AG04450 (cell line): ENCODE results near the gene SLC25A47. TPM values are rescaled to one million over a fixed set of nuclear protein-coding genes. Genes with fewer than 3 reads are reported as not detected.

Experiments used
- CTCF ChIA-PET: fragments of 300-600, 350-600 bp; formaldehyde crosslinking; extraction: SDS; loops from one replicate; lab custom pipeline; 2022; ENCODE audit warnings: antibody characterized with exemption, inconsistent platforms; lab: Charles Lee
- POLR2A ChIA-PET: fragments of 350-600 bp; formaldehyde crosslinking; extraction: SDS; loops from one replicate; lab custom pipeline; 2021; ENCODE audit warnings: antibody characterized with exemption, inconsistent platforms; lab: Yijun Ruan, JAX
- DNase-seq: peaks from one replicate; pipeline ENCODE4 v3.0.0-alpha.2; 2011; ENCODE audit warnings: low read depth, low spot score
- H3K27ac ChIP-seq: one replicate; pipeline ENCODE4 v1.5.1; 2012; ENCODE audit warnings: low read depth, low read length, control low read depth
- H3K27me3 ChIP-seq: one replicate; pipeline ENCODE4 v1.6.0; 2012; ENCODE audit warnings: low read length; ENCODE audit not compliant: control insufficient read depth, insufficient read depth
- H3K4me3 ChIP-seq: 2 replicates; pipeline ENCODE4 v1.5.1; 2011; ENCODE audit warnings: mild to moderate bottlenecking, low read depth, low read length, control low read depth
- H3K9me3 ChIP-seq: 2 replicates; pipeline ENCODE4 v1.5.1; 2012; ENCODE audit warnings: low read length; ENCODE audit not compliant: control insufficient read depth, insufficient read depth
- CTCF ChIP-seq: IDR thresholded peaks from 2 replicates; pipeline ENCODE4 v1.5.1; 2011; ENCODE audit warnings: low read depth, low read length, control low read depth, inconsistent platforms
- polyA plus RNA-seq: library from polyadenylated mRNA; depleted of rRNA; stranded (reverse); fragments of >200 nt; gene quantifications from 2 replicates; pipeline ENCODE4 v1.2.3, GENCODE V29; 2011

Gene SLC25A47
- polyA plus RNA-seq, 1 experiment: not detected

GRCh38 chr14:100283984-100284881 lies 38.9 kb upstream of the SLC25A47 start:
- no peak overlapping the region for H3K27ac ChIP-seq
- no peak for TF ChIP-seq CTCF
- H3K27me3 ChIP-seq: no peaks in the 10 kb centered on the region
- DNase-seq: no peak
- H3K9me3 ChIP-seq: no peaks in the 10 kb centered on the region; the same call in 1 of the 2 replicates
- ChIA-PET POLR2A (no interaction called here), CTCF (interaction anchor here (0.5 to 2.9 kb wide), 11 partner anchors 8 to 94 kb away, joined by 3 to 40 read pairs (median 5); no protein-coding TSS in a partner anchor)
- H3K4me3 ChIP-seq: peak overlapping the region; percentile 66; the same call in 1 of the 2 replicates

GRCh38 chr14:100285021-100285912 lies 37.9 kb upstream of the SLC25A47 start:
- POLR2A ChIA-PET: interaction anchor here (1.1 kb wide), 1 partner anchor 90 kb away, joined by 3 read pairs; a partner anchor contains a TSS
- Histone ChIP-seq H3K27me3 (no peaks in the 10 kb centered on the region), H3K27ac (peak overlapping the region; percentile 39), H3K4me3 (peak overlapping the region; percentile 66), H3K9me3 (no peaks in the 10 kb centered on the region; the same call in 1 of the 2 replicates)
- no peak for DNase-seq
- CTCF ChIA-PET: interaction anchor here (0.6 to 2.9 kb wide), 24 partner anchors 9 to 146 kb away, joined by 3 to 40 read pairs (median 4); a partner anchor contains a TSS
- TF ChIP-seq CTCF: peak; percentile 79

GRCh38 chr14:100285913-100286400 lies 37.2 kb upstream of the SLC25A47 start:
- POLR2A ChIA-PET: interaction anchor here (1.1 kb wide), 1 partner anchor 89 kb away, joined by 3 read pairs; a partner anchor contains a TSS
- CTCF ChIA-PET: interaction anchor here (0.5 to 2.9 kb wide), 23 partner anchors 10 to 1332 kb away, joined by 3 to 40 read pairs (median 4); a partner anchor contains a TSS
- no peak overlapping the region for H3K27ac ChIP-seq

More at GRCh38 chr14:100285913-100286400, 37.2 kb upstream of the SLC25A47 start:
- no peak for TF ChIP-seq CTCF
- Histone ChIP-seq H3K27me3 (no peaks in the 10 kb centered on the region), H3K9me3 (no peaks in the 10 kb centered on the region; the same call in 1 of the 2 replicates), H3K4me3 (peak overlapping the region; percentile 66)
- DNase-seq: no peak
